GM11168 (cell line): Measurements from ENCODE around the gene ASMTL.
"Not testable (repeated sequence)": the region's sequence is repeated elsewhere in the genome, so short reads cannot be mapped to it uniquely, and the experiment has no call there.

Experiments used
- in situ Hi-C: fragments of 300-500 bp; cut with MboI; formaldehyde crosslinking; loops from one replicate; pipeline ENCODE4 v1.12.0; 2022; ENCODE audit warnings: low sequenced_read_pairs; ENCODE audit not compliant: unreplicated experiment

ASMTL gene

GRCh38 chrX:1392376-1393068 lies 60.2 kb downstream of the ASMTL start:
- in situ Hi-C loops, result no loop called here

- in situ Hi-C loops, result no loop called here
Observed at GRCh38 chrX:1391707-1392375, 60.9 kb downstream of the ASMTL start, which contains the start of gene SLC25A6. SLC25A6 (minus strand) TSS chrX:1392113; CDS start chrX:1392009, 104 bp downstream.

- in situ Hi-C loops, result no loop called here
Observed at GRCh38 chrX:1391370-1391706, 61.4 kb downstream of the ASMTL start.

- in situ Hi-C loops, result no loop called here
Observed at GRCh38 chrX:1390621-1391369, 61.9 kb downstream of the ASMTL start.

- in situ Hi-C loops, result no loop called here
Observed at GRCh38 chrX:1389993-1390285, 62.8 kb downstream of the ASMTL start.

- in situ Hi-C loops, result no loop called here
Observed at GRCh38 chrX:1389181-1389992, 63.3 kb downstream of the ASMTL start.

- in situ Hi-C loops, result no loop called here
Observed at GRCh38 chrX:1388651-1389050, 64.1 kb downstream of the ASMTL start.

- in situ Hi-C loops, result no loop called here
Observed at GRCh38 chrX:1387141-1387776, 65.5 kb downstream of the ASMTL start.

GRCh38 chrX:1386338-1387127 lies 66.2 kb downstream of the ASMTL start:
- in situ Hi-C loops, result no loop called here

GRCh38 chrX:1385253-1386223 lies 67.2 kb downstream of the ASMTL start:
- in situ Hi-C loops, result no loop called here

- in situ Hi-C loops, result no loop called here
Observed at GRCh38 chrX:1384658-1385252, 68.0 kb downstream of the ASMTL start.

- in situ Hi-C loops, result no loop called here
Observed at GRCh38 chrX:1380672-1381233, 72.0 kb downstream of the ASMTL start.

- in situ Hi-C loops, result no loop called here
Observed at GRCh38 chrX:1378306-1378759, 74.4 kb downstream of the ASMTL start.

GRCh38 chrX:1368385-1368698 lies 84.4 kb downstream of the ASMTL start:
- in situ Hi-C loops, result no loop called here

- in situ Hi-C loops, result not testable (repeated sequence)
Observed at GRCh38 chrX:1366363-1366762, 86.3 kb downstream of the ASMTL start.

- in situ Hi-C loops, result no loop called here
Observed at GRCh38 chrX:1361910-1362309, 90.8 kb downstream of the ASMTL start.

- in situ Hi-C loops, result no loop called here
Observed at GRCh38 chrX:1361275-1361674, 91.4 kb downstream of the ASMTL start.

GRCh38 chrX:1360171-1360570 lies 92.5 kb downstream of the ASMTL start:
- in situ Hi-C loops, result no loop called here
